ENCODE data around the gene SLC1A1. TPM values are rescaled to one million over a fixed set of nuclear protein-coding genes. Genes with fewer than 3 reads are reported as not detected.

Gene SLC1A1
- total RNA-seq: 9.8 and 32.1 TPM in 2 replicates

DNA sequence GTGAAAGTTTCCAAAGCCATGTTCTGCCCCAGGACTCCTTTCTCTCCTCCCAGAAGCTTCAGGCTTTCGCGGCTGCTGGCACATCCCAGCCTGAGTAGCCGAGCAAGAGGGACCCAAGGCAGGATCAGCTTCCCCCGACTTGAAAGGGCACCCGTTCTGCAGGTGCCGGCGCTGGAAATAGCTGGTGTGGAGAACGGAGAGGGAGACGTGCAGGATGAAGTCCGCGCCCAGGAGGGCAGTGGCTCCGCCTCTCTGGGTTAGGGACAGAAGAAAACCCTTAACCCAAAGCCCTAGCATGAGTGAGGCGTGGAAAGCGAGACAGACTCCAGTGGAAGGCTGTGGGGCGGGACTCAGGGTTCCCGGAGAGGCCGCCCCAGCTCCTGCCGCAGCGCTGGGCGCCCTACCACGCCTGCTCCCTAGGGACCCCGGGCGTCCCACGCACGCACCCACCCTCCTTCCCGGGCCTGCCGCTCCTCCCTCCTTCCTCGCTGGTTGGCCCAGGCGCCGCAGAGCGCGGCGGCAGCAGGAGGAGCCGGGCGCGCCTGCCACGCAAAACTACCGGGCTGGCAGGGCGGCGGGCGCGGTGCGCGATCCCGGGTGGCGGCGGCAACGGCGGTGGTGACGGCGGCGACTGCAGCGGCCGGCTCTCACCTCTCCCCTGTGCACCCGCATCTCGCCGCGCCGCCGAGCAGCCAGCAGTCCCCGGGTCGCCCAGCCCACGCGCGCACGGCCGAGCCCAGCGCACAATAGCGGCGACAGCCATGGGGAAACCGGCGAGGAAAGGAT is at the start of gene SLC1A1:
Gene SLC1A1 (plus strand): TSS at position 550 of the 786 bp plus-strand sequence. CDS start 212 bp downstream, at position 762.
- TF ChIP-seq, protein P1, sequence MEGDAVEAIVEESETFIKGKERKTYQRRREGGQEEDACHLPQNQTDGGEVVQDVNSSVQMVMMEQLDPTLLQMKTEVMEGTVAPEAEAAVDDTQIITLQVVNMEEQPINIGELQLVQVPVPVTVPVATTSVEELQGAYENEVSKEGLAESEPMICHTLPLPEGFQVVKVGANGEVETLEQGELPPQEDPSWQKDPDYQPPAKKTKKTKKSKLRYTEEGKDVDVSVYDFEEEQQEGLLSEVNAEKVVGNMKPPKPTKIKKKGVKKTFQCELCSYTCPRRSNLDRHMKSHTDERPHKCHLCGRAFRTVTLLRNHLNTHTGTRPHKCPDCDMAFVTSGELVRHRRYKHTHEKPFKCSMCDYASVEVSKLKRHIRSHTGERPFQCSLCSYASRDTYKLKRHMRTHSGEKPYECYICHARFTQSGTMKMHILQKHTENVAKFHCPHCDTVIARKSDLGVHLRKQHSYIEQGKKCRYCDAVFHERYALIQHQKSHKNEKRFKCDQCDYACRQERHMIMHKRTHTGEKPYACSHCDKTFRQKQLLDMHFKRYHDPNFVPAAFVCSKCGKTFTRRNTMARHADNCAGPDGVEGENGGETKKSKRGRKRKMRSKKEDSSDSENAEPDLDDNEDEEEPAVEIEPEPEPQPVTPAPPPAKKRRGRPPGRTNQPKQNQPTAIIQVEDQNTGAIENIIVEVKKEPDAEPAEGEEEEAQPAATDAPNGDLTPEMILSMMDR (conservative IDR thresholded peaks at IDR 0.05; ENCODE audit: low read depth, low read length): no peak
- H3K4me3 ChIP-seq (ENCODE audit: low read depth, low read length): peak within 1 kb of the TSS; percentile 98
- DNase-seq (ENCODE audit: low read depth): no peak

DNA sequence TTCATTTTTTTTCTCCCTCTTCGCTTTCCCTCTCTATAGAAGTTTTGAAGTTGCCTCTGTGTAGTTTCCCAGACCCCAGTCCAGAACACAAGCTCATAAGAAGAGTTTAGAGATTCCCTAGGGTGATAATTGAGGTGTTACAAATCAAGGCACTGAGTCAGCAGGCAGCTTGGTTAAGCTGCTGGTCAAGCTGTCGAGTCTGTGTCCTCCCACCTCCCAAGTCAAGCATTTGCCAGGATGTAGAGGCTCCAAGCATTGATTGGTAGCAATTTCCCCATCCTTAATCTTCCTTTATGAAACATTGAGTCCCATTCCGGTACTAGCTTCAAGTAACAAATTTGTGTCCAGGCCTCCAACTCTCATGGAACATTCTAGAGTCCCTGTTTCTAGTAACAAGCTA is 47.5 kb upstream of the SLC1A1 start:
- H3K4me3 ChIP-seq (ENCODE audit: low read depth, low read length): no peak overlapping the region
- no peak for DNase-seq (ENCODE audit: low read depth)
- TF ChIP-seq, protein P1 (conservative IDR thresholded peaks at IDR 0.05; ENCODE audit: low read depth, low read length): no peak

DNA sequence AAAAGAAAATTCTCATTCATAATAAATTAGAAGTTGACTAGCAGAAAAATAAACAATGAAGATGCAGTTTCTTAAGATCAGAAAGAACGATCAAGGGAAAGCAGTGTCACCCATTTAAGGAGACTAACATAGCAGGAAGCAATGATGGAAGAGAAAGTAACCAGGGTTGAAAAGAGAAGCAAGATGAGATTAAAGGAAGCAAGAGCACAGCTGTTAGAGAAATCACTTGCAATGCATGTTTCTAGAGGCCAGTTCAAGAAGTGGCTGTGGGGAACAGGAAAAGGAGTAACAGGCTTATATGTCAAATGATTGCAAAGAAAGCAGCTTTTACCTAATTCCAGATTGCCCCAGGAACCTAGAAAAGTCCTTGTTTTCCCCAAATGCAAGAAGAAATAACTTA is 46.8 kb upstream of the SLC1A1 start:
- no peak for DNase-seq (ENCODE audit: low read depth)
- TF ChIP-seq, protein P1 (conservative IDR thresholded peaks at IDR 0.05; ENCODE audit: low read depth, low read length): no peak
- no peak overlapping the region for H3K4me3 ChIP-seq (ENCODE audit: low read depth, low read length)

DNA sequence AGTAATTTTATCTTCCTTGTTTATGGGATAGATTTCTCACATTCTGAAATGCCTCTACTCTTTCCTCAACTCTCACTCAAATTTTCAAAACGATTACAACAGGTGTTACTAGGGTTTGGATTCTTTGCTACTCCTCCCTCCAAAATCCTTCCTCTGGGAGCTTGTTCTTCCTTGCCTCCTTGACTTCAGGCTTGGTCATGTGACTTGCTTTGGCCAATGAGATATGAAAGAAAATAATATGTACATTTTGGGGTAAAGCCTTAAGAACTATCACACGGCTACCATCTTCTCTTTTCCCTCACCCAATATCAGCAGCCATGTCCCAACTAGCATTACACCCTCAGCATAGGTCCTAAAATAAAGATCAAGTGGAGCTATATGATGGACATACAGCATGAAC is 28.8 kb upstream of the SLC1A1 start:
- TF ChIP-seq, protein P1 (conservative IDR thresholded peaks at IDR 0.05; ENCODE audit: low read depth, low read length): no peak
- H3K4me3 ChIP-seq (ENCODE audit: low read depth, low read length): no peak overlapping the region
- no peak for DNase-seq (ENCODE audit: low read depth)

DNA sequence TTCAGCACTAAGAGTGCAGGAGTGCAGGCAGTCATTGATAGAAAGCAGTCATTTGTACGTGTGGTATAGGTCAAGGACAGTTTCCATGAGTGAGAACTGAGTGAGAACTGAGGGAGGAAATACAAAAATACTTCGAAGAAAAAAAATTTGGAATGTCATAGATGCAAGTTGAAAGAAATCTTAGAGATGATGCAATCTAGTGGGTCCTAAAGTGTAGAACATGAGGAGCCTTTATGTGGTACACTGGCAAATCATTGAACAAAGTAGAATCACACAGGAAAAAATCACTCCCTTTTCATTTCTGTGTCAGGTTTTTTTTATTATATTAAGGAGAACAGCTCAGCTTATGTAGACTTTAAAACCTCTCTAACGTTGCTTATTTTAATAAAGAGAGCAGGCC is 26.4 kb upstream of the SLC1A1 start:
- no peak for DNase-seq (ENCODE audit: low read depth)
- TF ChIP-seq, protein P1 (conservative IDR thresholded peaks at IDR 0.05; ENCODE audit: low read depth, low read length): no peak
- no peak overlapping the region for H3K4me3 ChIP-seq (ENCODE audit: low read depth, low read length)

DNA sequence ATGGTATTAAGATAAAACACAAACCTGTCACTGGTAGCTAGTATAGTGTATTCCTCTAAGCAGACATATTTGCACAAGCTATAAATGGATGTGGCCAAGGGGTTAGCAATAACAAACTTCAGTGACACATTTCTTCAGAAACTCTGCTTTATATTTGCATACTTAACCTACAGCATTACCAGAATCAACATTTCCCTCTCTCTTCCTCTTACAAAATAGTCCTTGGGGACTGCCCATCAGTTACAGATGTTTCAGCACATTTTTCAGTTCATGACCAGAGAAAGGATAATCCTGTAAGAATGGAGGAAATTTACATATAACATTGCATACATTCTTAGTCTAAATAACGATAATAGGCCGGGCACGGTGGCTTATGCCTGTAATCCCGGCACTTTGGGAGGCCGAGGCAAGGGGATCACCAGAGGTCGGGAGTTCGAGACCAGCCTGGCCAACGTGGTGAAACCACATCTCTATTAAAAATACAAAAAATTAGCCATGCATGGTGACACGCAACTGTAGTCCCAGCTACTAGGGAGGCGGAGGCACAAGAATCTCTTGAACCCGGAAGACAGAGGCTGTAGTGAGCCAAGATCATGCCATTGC is 25.3 kb upstream of the SLC1A1 start:
- TF ChIP-seq, protein P1 (conservative IDR thresholded peaks at IDR 0.05; ENCODE audit: low read depth, low read length): no peak

More for the DNA sequence above, 25.3 kb upstream of the SLC1A1 start:
- no peak overlapping the region for H3K4me3 ChIP-seq (ENCODE audit: low read depth, low read length)
- DNase-seq (ENCODE audit: low read depth): no peak

Data from epithelial cell of proximal tubule (primary cell).